HL-60 (cell line): ENCODE results near the gene CAPSL.
"Not testable (repeated sequence)": the region's sequence is repeated elsewhere in the genome, so short reads cannot be mapped to it uniquely, and the experiment has no call there.

Experiments used
- DNase-seq, 2 experiments: peaks; one replicate each; pipeline ENCODE4 v3.0.0-alpha.2; 2010 to 2020; ENCODE audit warnings: low read depth in 1 of 2, low spot score in 1 of 2
- H3K27ac ChIP-seq: fragments of 250-450 bp; sonication (Bioruptor Pico); replicated peaks from 2 replicates; pipeline ENCODE4 v1.5.1; 2020; ENCODE audit warnings: mild to moderate bottlenecking, moderate library complexity
- H3K27me3 ChIP-seq: fragments of 250-450 bp; sonication (Bioruptor Pico); 2 replicates; pipeline ENCODE4 v1.5.1; 2021; ENCODE audit warnings: mild to moderate bottlenecking, moderate library complexity; ENCODE audit not compliant: insufficient read depth, poor library complexity, severe bottlenecking
- H3K4me3 ChIP-seq: replicated peaks from 2 replicates; pipeline ENCODE4 v1.5.1; 2011; ENCODE audit warnings: mild to moderate bottlenecking, control low read depth, low read length; ENCODE audit not compliant: insufficient read depth
- CTCF ChIP-seq: IDR thresholded peaks from one replicate; pipeline ENCODE4 v1.5.1; 2011; ENCODE audit warnings: low read length, control low read depth, inconsistent platforms; ENCODE audit not compliant: insufficient read depth
- GABPA ChIP-seq: IDR thresholded peaks from 2 replicates; pipeline ENCODE4 v1.6.1; 2012; ENCODE audit warnings: low read depth
- POLR2AphosphoS5 ChIP-seq: IDR thresholded peaks from 2 replicates; pipeline ENCODE4 v1.6.1; 2012; ENCODE audit warnings: low read depth
- SPI1 ChIP-seq: IDR thresholded peaks from 2 replicates; pipeline ENCODE4 v1.6.1; 2012; ENCODE audit warnings: low read depth, mild to moderate bottlenecking, borderline replicate concordance
- long read RNA-seq: library from polyadenylated mRNA; unstranded; transcript quantifications from one replicate; pipeline ENCODE4 v2.0.0, GENCODE V29; 2020
- TF ChIP-seq, protein P1 (sequence below): IDR thresholded peaks from 2 replicates; pipeline ENCODE4 v1.6.1; 2012; ENCODE audit warnings: low read depth; ENCODE audit not compliant: insufficient replicate concordance

The CAPSL gene
- long read RNA-seq, result 0 reads

DNA sequence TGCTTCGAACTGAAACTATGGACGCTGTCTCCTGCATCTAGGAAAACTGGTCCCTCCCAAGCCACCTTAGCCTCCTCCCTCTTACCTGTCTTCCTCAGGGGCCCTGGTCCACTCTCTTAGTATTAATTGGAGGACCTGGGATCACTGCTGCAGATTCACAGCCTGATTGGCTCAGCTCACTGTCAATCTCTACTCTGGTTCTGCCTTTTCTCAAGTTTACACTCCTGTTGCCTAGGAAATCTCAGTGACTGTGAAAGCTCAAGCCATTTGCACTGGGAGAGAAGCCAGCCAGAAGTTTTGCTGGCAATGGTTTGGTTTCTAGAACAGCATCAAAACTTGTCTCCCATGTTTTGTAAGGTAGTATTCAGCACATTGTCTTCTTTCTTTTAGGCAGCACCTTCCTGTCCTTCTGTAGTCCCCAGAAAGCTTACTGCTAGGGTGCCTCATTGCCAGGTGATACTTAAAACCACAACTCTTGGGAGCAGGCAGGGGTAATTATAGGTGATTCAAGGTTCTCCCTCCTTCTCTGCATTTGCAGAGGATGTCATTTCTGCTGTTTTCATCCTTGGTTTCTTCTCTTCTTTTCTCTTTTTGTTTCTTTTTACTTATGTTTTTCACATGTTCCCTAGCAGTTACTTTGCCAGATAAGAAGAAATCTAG, at the start of gene CAPSL:
CAPSL (minus strand) TSS at position 55 of the 660 bp plus-strand sequence. CDS start 17,502 bp downstream, outside the sequence.
- no peaks in the 10 kb centered on the region for H3K27me3 ChIP-seq
- no peak within 1 kb of the TSS for H3K27ac ChIP-seq
- TF ChIP-seq GABPA (no peak), CTCF (no peak), POLR2AphosphoS5 (no peak), SPI1 (no peak)
- TF ChIP-seq, protein P1, sequence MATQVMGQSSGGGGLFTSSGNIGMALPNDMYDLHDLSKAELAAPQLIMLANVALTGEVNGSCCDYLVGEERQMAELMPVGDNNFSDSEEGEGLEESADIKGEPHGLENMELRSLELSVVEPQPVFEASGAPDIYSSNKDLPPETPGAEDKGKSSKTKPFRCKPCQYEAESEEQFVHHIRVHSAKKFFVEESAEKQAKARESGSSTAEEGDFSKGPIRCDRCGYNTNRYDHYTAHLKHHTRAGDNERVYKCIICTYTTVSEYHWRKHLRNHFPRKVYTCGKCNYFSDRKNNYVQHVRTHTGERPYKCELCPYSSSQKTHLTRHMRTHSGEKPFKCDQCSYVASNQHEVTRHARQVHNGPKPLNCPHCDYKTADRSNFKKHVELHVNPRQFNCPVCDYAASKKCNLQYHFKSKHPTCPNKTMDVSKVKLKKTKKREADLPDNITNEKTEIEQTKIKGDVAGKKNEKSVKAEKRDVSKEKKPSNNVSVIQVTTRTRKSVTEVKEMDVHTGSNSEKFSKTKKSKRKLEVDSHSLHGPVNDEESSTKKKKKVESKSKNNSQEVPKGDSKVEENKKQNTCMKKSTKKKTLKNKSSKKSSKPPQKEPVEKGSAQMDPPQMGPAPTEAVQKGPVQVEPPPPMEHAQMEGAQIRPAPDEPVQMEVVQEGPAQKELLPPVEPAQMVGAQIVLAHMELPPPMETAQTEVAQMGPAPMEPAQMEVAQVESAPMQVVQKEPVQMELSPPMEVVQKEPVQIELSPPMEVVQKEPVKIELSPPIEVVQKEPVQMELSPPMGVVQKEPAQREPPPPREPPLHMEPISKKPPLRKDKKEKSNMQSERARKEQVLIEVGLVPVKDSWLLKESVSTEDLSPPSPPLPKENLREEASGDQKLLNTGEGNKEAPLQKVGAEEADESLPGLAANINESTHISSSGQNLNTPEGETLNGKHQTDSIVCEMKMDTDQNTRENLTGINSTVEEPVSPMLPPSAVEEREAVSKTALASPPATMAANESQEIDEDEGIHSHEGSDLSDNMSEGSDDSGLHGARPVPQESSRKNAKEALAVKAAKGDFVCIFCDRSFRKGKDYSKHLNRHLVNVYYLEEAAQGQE, result no peak
- no peak within 1 kb of the TSS for H3K4me3 ChIP-seq
- no peak for DNase-seq

DNA sequence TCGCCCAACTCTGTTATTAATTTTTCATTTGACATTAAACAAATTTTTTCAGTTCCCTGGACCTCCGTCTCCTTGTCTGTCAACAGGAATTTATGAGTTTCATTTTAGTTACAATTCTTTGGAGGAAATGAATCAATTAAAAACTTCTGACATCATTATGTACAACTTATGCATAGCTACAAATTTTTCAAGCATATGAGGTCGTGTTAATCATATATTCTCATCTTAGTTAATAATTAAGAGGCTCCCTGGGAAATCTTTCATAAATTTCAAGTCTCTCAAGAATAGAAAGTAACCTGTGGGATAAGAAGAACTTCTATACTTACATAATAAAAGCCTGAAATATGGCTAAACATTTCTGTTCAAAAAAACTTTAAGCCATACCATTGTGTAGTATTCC, 49.4 kb upstream of the CAPSL start:
- H3K27me3 ChIP-seq, result no peaks in the 10 kb centered on the region

DNA sequence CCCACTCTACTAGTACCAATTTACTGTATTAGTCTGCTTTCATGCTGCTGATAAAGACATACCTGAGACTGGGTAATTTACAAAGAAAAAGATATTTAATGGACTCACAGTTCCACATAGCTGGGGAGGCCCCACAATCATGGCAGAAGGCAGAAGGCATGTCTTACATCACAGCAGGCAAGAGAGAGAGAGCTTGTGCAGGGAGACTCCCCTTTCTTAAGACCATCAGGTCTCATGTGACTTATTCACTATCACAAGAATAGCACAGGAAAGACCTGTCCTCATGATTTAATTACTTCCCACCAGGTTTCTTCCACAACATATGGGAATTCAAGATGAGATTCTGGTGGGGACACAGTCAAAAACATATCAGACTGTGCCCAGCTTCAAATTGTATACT, 41.3 kb upstream of the CAPSL start:
- no peak overlapping the region for H3K27ac ChIP-seq

More for the DNA sequence above, 49.4 kb upstream of the CAPSL start:
- DNase-seq, result no peak
- H3K27ac ChIP-seq, result no peak overlapping the region
- no peak overlapping the region for H3K4me3 ChIP-seq
- TF ChIP-seq POLR2AphosphoS5 (no peak), SPI1 (no peak), CTCF (no peak), GABPA (no peak)
- TF ChIP-seq, protein P1, result no peak

GRCh38 chr5:35976859-35977258, 38.4 kb upstream of the CAPSL start:
- not testable (repeated sequence) for H3K4me3 ChIP-seq, H3K27ac ChIP-seq, DNase-seq, H3K27me3 ChIP-seq

More for the DNA sequence above, 41.3 kb upstream of the CAPSL start:
- Histone ChIP-seq H3K4me3 (no peak overlapping the region), H3K27me3 (no peaks in the 10 kb centered on the region)
- TF ChIP-seq GABPA (no peak), SPI1 (no peak), CTCF (no peak), POLR2AphosphoS5 (no peak)
- TF ChIP-seq, protein P1, result no peak
- peak; percentile 12 to 20 for DNase-seq
